HFFc6 (cell line): Measurements from ENCODE around the gene TDG. TPM values are rescaled to one million over a fixed set of nuclear protein-coding genes. Genes with fewer than 3 reads are reported as not detected.
A peak's percentile ranks its signal among the peaks of the same experiment; 100 is the strongest.

Experiments used
- DNase-seq: peaks from one replicate; pipeline ENCODE4 v3.0.0-alpha.2; 2018
- H3K27ac Mint-ChIP-seq: 2 replicates; pipeline ENCODE4 v1.8.0; 2020; ENCODE audit warnings: mild to moderate bottlenecking, mixed read lengths
- H3K27me3 Mint-ChIP-seq: 2 replicates; pipeline ENCODE4 v1.8.0; 2021; ENCODE audit warnings: mild to moderate bottlenecking, moderate library complexity, mixed read lengths; ENCODE audit not compliant: insufficient read depth
- H3K36me3 Mint-ChIP-seq: 2 replicates; pipeline ENCODE4 v1.8.0; 2021; ENCODE audit warnings: low read depth, mixed read lengths
- H3K4me1 Mint-ChIP-seq: 2 replicates; pipeline ENCODE4 v1.8.0; 2020; ENCODE audit warnings: low read depth, mixed read lengths
- H3K4me3 Mint-ChIP-seq: 2 replicates; pipeline ENCODE4 v1.8.0; 2020; ENCODE audit warnings: mild to moderate bottlenecking, moderate library complexity, mixed read lengths
- H3K9me3 Mint-ChIP-seq: 2 replicates; pipeline ENCODE4 v1.8.0; 2020; ENCODE audit warnings: mild to moderate bottlenecking, mixed read lengths
- CTCF ChIP-seq: fragments of 200-600 bp; sonication (generic); IDR thresholded peaks from 2 replicates; pipeline ENCODE4 v1.5.0; 2021; ENCODE audit warnings: antibody characterized with exemption, mild to moderate bottlenecking
- long read RNA-seq: library from polyadenylated mRNA; unstranded; transcript quantifications from one replicate; pipeline ENCODE4 v2.0.0, GENCODE V29; 2019
- total RNA-seq, 6 experiments: library from RNA; stranded (reverse); fragmentation: NEBNext Ultra II Directional; extraction: Animal tissue kit (Norgen Biotek cat#: 25700); gene quantifications; 2 replicates in 1 of 6; 3 replicates in 5 of 6; pipeline ENCODE4 v1.2.3, GENCODE V29; 2021

The TDG gene
- total RNA-seq: 10 to 100 TPM; 13.9 to 19.7 (median 16.0) TPM
- long read RNA-seq, transcript TDG-208 (3 exons, 1,139 nt): major isoform, 11 of 25 reads
- long read RNA-seq, transcript TDG-202 (10 exons, 3,251 nt): minor isoform, 7 of 25 reads
- long read RNA-seq, partial matches to known transcripts: 6 of 25 reads
- long read RNA-seq, other reads (novel, unspliced or antisense): 1 of 25 reads

- Mint-ChIP-seq H3K9me3 (no peaks in the 10 kb centered on the region), H3K4me1 (peaks cover 61% of the 10 kb centered on the region), H3K27ac (peak within 1 kb of the TSS; percentile 97), H3K27me3 (peaks cover 2% of the 10 kb centered on the region; the same call in 1 of the 2 replicates), H3K36me3 (peaks cover 27% of the 10 kb centered on the region), H3K4me3 (peak within 1 kb of the TSS; percentile 99)
- TF ChIP-seq CTCF: peak; percentile 44; the same call in 1 of the 2 replicates
- peak; percentile 98 for DNase-seq
Measured at GRCh38 chr12:103965590-103966504, at the start of gene TDG. TDG (plus strand) TSS chr12:103965872; CDS start chr12:103966038, 166 bp downstream.

DNA sequence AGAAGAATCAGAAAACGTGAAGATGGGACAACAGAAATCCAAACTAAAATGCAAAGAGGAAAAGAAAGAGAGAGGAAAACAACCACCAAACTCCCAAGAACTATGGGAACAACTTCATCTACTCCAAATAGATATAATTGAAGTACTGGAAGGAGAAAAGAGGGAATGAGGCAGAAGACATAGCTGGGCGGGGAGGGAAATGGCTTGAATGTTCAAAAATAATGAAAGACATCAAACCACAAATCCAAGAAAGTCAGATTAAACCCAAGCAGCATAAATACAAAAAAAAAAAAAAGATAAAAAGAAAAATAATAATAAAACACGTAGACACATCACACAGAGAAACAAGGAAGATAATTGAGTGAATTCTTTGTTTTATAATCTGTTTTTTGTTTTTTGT lies 47.8 kb upstream of the TDG start:
- peaks cover 23% of the 10 kb centered on the region for H3K4me1 Mint-ChIP-seq
- no peak overlapping the region for H3K4me3 Mint-ChIP-seq
- H3K9me3 Mint-ChIP-seq: peaks cover 10% of the 10 kb centered on the region
- no peak for DNase-seq
- H3K27ac Mint-ChIP-seq: no peak overlapping the region
- H3K27me3 Mint-ChIP-seq: no peaks in the 10 kb centered on the region
- no peak for TF ChIP-seq CTCF
- H3K36me3 Mint-ChIP-seq: peaks cover 10% of the 10 kb centered on the region

- H3K27me3 Mint-ChIP-seq: peaks cover under 1% of the 10 kb centered on the region; the same call in 1 of the 2 replicates
- H3K4me3 Mint-ChIP-seq: no peak overlapping the region
- H3K36me3 Mint-ChIP-seq: no peaks in the 10 kb centered on the region
- H3K4me1 Mint-ChIP-seq: peaks cover 24% of the 10 kb centered on the region
- no peaks in the 10 kb centered on the region for H3K9me3 Mint-ChIP-seq
- TF ChIP-seq CTCF: no peak
- peak overlapping the region; percentile 11; the same call in 1 of the 2 replicates for H3K27ac Mint-ChIP-seq
- peak; percentile 60 for DNase-seq
Measured at GRCh38 chr12:103924761-103925641, 40.7 kb upstream of the TDG start.

- no peak for TF ChIP-seq CTCF
- peak overlapping the region; percentile 94 for H3K4me3 Mint-ChIP-seq
- peaks cover 9% of the 10 kb centered on the region for H3K27me3 Mint-ChIP-seq
- H3K4me1 Mint-ChIP-seq: peaks cover 48% of the 10 kb centered on the region
- no peaks in the 10 kb centered on the region for H3K9me3 Mint-ChIP-seq
- H3K27ac Mint-ChIP-seq: peak overlapping the region; percentile 98
- H3K36me3 Mint-ChIP-seq: peaks cover 22% of the 10 kb centered on the region
- DNase-seq: no peak
Measured at GRCh38 chr12:103928682-103929045, 37.0 kb upstream of the TDG start.
